Activated CD8-positive, alpha-beta memory T cell treated with anti-CD3 and anti-CD28 coated beads, Interleukin-2, amount 50 U/mL, for 1 hour (primary cell): ENCODE data around the gene FA2H.
"Not testable (repeated sequence)": the region's sequence is repeated elsewhere in the genome, so short reads cannot be mapped to it uniquely, and the experiment has no call there.

Experiments
- DNase-seq: peaks from one replicate; pipeline ENCODE4 v3.0.0-alpha.2; 2020; ENCODE audit errors: extremely low read depth

Gene FA2H

GRCh38 chr16:74770831-74771526 is 3.6 kb downstream of the FA2H start:
- DNase-seq, result no peak

- no peak for DNase-seq
These were observed 4.9 kb downstream of the FA2H start for GRCh38 chr16:74769586-74770190.

GRCh38 chr16:74768239-74768638 is 6.4 kb downstream of the FA2H start:
- DNase-seq, result no peak

DNA sequence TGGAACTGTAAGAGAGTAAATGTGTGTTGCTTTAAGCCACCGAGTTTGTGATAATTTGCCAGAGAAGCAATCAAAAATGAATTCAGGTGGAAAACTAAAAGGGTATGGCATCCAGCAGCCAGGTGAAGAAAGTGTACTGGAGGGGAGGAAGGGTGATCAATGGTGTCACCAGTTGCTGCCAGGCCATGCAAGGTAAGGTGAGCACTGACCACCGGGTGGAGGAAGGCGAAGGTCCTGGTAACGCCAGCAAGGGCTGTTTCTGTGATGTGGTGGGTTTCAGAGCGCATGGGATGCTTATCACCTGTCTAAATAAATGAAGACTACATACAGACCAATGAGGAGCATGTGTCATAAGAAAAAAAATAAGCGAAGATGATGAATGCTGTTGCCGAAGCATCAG is 6.9 kb downstream of the FA2H start:
- no peak for DNase-seq

DNA sequence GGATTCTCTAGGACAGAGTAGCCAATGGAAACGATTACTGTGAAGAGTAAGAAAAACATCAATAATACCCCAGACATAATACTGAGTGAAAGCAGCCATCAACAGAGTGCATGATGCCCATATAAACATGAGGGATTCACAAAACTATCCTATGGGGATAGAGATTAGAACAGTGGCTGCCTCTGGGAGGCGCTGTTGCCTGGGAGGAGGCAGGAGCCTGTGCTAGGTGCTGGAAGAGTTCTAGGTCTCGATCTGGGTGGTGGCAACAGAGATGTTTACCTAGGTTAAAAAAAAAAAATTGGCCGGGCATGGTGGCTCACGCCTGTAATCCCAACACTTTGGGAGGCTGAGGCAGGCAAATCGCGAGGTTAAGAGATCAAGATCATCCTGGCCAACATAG is 7.9 kb downstream of the FA2H start:
- no peak for DNase-seq

DNA sequence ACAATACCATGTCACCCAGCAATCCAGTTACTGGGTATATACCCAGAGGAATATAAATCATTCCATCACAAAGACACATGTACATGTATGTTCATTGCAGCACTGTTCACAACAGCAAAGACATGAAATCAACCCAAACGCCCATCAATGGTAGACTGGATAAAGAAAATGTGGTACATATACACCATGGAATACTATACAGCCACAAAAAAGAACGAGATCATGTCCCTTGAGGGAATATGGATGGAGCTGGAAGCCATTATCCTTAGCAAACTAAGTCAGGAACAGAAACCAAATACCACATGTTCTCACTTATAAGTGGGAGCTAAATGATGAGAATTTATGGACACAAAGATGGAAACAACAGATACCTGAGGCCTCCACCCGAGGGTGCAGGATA is 10.4 kb downstream of the FA2H start:
- DNase-seq, result not testable (repeated sequence)

- no peak for DNase-seq
These were observed 13.0 kb downstream of the FA2H start for GRCh38 chr16:74761665-74762064.

- DNase-seq, result no peak
These were observed 14.4 kb downstream of the FA2H start for GRCh38 chr16:74760007-74760767.

DNA sequence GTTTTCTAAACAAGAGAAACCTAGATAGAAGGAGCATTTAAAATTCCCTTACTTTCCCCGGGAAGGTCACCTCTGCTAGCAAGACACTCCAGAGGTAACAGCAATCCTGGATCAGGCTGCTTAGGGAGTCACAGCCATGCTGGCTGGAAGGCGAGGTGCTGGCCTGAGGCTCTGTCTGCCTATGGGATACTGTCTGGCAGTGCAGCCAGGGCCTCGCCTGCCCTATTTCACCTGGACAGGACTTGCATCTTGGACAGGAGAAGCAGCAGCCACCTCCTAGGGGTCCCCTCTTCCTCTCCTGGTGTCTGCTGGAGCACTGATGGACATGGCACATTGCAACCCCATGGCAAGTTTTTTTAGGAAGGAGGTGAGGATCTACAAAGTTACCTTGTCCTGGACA is 15.1 kb downstream of the FA2H start:
- no peak for DNase-seq

GRCh38 chr16:74758801-74759200 is 15.8 kb downstream of the FA2H start:
- DNase-seq, result no peak

DNA sequence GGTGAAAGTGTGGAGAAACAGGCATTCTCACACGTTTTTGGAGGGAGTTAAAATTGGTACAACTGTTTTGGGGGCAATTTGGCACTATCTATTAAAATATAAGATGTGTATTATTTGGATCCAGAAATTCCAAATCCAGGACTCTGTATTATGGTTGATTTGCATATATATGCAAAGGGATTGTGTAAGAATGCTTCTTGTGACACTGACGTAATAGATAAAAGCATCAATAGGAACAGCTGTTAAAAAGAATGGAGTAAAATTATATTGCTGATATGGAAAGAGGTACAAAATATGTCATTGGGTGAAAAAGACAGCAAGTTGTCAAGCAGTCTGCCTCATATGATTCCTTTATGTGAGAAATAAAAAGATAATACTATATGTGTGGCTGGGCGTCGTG is 17.3 kb downstream of the FA2H start:
- DNase-seq, result no peak

DNA sequence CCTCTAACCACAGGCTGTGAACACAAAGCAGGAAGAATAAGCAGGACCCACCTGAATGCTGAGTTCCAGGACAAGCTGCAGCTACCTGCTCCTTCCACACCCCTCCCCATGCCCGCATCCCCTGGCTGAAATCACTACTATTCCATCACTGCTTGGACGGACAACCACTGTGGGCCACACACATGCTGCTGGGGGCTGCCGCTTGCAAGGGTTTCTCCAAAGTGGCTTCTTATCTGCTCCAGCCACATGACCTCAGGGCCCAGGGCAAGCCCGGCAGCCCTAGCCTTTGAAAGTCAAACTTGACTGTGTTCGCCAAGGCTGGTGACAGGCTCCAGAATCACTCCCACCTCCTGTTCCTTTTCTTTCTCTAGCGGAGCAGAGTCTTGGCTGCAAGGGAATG is 18.4 kb downstream of the FA2H start:
- no peak for DNase-seq

GRCh38 chr16:74753180-74753579 is 21.4 kb downstream of the FA2H start:
- DNase-seq, result no peak

GRCh38 chr16:74752756-74753155 is 21.9 kb downstream of the FA2H start:
- no peak for DNase-seq

DNA sequence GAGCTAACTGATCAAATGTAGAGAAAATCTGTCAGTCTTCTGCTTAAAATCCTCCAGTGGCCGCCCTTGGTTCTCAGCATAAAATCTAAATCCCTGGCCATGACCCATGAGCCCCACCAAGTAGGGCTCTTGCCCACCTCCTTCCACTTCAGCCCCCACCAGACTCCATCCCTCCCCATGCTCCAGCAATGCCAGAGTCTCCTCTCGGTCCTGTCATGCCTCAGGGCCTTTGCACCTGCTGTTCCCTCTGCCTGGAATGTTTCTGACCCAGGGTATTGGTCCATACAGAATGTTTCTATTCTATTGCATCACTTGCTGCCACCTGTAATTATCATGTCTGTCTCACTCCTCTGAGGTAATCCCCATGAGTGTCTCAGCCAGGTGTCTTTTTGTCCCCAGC is 22.4 kb downstream of the FA2H start:
- DNase-seq, result no peak

DNA sequence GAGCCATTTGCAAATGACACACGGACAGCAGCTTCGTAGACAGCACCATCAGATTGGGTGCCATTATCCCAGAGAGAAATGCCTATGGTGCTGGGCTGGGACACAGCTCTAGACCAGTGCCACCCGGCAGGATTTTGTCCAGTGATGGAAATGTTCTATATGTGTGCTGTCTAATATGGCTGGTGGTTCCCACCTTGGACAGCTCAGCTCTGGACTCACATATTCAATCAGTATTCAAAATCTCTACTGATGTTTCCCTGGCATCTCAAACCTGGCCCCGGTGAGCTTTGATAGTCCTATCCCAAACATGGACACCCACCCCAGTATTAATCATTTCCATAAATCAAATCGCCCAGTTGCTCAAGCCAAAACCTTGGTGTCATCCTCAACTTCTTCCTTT is 23.0 kb downstream of the FA2H start:
- DNase-seq, result no peak

DNA sequence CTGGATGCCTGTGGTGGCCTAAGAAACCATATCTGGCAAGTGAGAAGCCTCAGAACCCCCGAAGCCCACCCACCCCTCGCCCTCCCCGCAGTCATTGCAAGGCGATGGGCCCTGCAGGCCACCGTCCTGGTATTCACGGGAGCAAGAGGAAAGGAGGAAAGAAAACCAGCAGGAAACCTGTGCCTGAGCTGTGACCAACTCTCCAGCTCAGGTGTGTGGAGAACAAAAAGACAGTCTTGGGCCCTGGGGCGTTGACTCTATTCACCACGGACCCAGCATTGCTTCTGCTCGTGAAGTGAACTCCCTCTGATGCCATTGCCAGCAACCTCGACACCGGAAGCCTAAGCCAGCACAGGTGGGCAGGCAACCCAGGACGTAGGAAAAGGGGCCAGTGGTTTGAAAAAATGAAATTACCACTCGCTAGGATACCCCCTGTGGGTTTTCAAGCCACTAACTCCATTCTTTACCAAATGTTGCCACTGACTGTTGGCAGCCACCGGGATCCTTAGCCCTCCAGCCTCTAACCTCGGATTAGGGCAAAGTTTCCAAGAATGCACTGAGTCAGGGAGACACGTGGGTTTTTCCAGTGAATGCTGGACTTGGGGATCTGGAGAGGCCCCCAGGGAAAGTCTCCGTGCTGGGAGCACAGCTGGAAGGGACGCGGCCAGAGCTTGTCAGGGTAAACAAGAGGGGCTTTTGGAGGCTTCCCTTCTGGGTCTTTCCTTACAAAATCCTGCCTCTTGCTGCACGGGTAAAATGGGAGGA is 25.1 kb downstream of the FA2H start:
- DNase-seq, result no peak

GRCh38 chr16:74748616-74749026 is 26.0 kb downstream of the FA2H start:
- no peak for DNase-seq

DNA sequence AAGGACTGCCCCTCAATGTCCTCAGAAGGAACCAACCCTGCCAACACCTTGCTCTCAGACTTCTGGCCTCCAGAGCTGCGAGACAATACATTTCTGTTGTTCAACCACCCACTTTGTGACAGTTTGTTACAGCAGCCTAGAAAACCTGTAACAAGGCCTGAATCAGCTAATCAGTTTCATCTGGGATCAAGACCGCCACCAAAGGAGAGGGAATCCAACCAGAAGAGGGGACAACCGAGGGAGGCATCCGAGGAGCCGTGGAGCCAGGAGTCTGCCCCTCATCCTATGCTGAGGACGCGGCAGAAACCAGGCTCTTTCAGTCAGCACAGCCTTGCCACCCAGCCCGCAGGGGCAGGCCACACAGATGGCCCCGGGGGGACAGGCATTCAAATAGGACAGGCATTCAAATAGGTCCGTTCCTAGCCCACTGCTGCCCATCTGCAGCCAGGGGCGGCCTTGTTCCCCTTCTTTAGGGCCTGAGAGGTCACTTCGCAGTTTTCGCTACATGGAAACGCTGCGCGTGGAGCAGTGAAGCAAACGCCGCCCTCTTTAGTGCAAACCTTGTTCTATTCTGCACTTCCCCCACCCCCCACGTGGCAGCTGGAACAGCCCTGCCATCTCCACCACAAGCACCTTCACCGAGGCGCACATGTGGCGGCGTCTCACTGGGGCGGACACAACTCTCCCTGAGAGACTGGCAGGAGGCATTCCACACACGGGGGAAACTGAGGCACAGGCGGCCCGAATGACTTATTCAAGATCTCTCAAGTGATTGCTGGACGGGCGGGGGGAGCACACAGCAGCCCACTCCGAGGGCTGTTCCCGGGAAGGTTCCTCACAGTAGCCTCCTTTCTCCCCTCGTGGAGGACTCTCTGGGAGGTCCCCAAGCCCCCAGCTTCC is 26.7 kb downstream of the FA2H start:
- no peak for DNase-seq

GRCh38 chr16:74745926-74746325 is 28.7 kb downstream of the FA2H start:
- DNase-seq, result no peak

- no peak for DNase-seq
These were observed 29.5 kb downstream of the FA2H start for GRCh38 chr16:74745109-74745615.
